ENCODE results near the gene TMEM176B.

- TF ChIP-seq, protein P1, sequence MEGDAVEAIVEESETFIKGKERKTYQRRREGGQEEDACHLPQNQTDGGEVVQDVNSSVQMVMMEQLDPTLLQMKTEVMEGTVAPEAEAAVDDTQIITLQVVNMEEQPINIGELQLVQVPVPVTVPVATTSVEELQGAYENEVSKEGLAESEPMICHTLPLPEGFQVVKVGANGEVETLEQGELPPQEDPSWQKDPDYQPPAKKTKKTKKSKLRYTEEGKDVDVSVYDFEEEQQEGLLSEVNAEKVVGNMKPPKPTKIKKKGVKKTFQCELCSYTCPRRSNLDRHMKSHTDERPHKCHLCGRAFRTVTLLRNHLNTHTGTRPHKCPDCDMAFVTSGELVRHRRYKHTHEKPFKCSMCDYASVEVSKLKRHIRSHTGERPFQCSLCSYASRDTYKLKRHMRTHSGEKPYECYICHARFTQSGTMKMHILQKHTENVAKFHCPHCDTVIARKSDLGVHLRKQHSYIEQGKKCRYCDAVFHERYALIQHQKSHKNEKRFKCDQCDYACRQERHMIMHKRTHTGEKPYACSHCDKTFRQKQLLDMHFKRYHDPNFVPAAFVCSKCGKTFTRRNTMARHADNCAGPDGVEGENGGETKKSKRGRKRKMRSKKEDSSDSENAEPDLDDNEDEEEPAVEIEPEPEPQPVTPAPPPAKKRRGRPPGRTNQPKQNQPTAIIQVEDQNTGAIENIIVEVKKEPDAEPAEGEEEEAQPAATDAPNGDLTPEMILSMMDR (conservative IDR thresholded peaks at IDR 0.05; ENCODE audit: low read depth, low read length) = no peak
- TF ChIP-seq EZH2 (IDR thresholded peaks at IDR 0.05; ENCODE audit: low read length, unreplicated experiment) = no peak
Measured at GRCh38 chr7:150755473-150756099, 44.6 kb downstream of the TMEM176B start.
